Stomach smooth muscle (tissue), 2 donors: Measurements from ENCODE around the gene SEMA3F.
A peak's percentile ranks its signal among the peaks of the same experiment; 100 is the strongest.

ENCODE experiments used
- H3K27ac ChIP-seq: one replicate; pipeline ENCODE4 v1.7.0; 2013; ENCODE audit warnings: mild to moderate bottlenecking, low read length, inconsistent platforms
- H3K27me3 ChIP-seq, 2 donors: one replicate each; pipeline ENCODE4 v1.7.0; 2013; ENCODE audit warnings: low read length in 2 of 2; ENCODE audit not compliant: insufficient read depth in 2 of 2, control insufficient read depth in 1 of 2
- H3K36me3 ChIP-seq, 2 donors: one replicate each; pipeline ENCODE4 v1.7.0; 2013; ENCODE audit warnings: low read length in 2 of 2; ENCODE audit not compliant: control insufficient read depth in 2 of 2, insufficient read depth in 2 of 2
- H3K4me1 ChIP-seq: one replicate; pipeline ENCODE4 v1.7.0; 2013; ENCODE audit warnings: low read length; ENCODE audit not compliant: control insufficient read depth, insufficient read depth
- H3K4me3 ChIP-seq, 2 donors: one replicate each; pipeline ENCODE4 v1.7.0; 2013; ENCODE audit warnings: low read length in 2 of 2
- H3K9ac ChIP-seq, 2 donors: one replicate each; pipeline ENCODE4 v1.7.0; 2013; ENCODE audit warnings: low read length in 2 of 2, mild to moderate bottlenecking in 1 of 2
- H3K9me3 ChIP-seq, 2 donors: one replicate each; pipeline ENCODE4 v1.7.0; 2013; ENCODE audit warnings: low read length in 2 of 2; ENCODE audit not compliant: control insufficient read depth in 2 of 2
- donor health status: healthy.
- donor health status: Pancreatic carcinoma.

The SEMA3F gene

GRCh38 chr3:50164984-50165909 lies 10.1 kb downstream of the SEMA3F start:
- H3K4me1 ChIP-seq, result peaks cover 97% of the 10 kb centered on the region
- H3K36me3 ChIP-seq, result no peaks in the 10 kb centered on the region
- peak overlapping the region; percentile 89 for H3K27ac ChIP-seq
- no peaks in the 10 kb centered on the region for H3K27me3 ChIP-seq
- peak overlapping the region; percentile 56 to 64 for H3K9ac ChIP-seq
- H3K4me3 ChIP-seq, result peak overlapping the region in 1 of 2 donors; percentile 59
- no peaks in the 10 kb centered on the region for H3K9me3 ChIP-seq

DNA sequence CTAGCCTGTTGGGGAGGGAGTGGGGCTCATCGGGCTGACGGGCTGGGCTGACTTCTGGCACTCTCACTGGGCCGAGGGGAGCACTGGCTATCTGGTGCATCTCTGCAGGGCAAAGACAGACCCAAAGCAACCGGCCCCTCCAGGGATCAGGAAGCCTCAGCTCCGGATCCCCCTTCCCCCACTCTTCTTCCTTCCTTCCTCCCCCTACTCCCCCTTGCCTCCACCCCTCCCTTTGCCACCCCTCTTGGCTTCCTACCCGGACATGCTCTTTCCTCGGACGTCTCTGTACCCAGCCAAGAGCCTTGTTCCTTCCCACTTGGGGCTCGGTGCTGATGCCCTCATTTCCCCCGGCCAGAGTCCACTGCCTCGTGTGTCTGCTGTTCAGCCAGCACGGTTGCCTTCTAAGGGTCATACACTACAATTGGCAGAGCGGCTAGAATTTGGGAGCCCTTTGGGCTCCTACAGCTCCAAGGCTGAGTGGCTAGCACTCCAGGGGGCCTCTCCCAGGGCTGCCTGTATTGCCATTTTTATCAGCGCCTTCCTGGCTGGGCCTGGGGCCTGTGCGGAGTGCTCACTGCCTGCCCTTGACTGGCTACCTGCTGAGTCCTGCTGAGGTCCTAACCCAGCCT lies 10.9 kb downstream of the SEMA3F start:
- H3K4me1 ChIP-seq, result peaks cover 91% of the 10 kb centered on the region
- peak overlapping the region in 1 of 2 donors; percentile 59 for H3K4me3 ChIP-seq
- no peaks in the 10 kb centered on the region for H3K27me3 ChIP-seq
- H3K36me3 ChIP-seq, result no peaks in the 10 kb centered on the region
- H3K27ac ChIP-seq, result peak overlapping the region; percentile 89
- peak overlapping the region; percentile 51 to 56 for H3K9ac ChIP-seq
- H3K9me3 ChIP-seq, result no peaks in the 10 kb centered on the region

DNA sequence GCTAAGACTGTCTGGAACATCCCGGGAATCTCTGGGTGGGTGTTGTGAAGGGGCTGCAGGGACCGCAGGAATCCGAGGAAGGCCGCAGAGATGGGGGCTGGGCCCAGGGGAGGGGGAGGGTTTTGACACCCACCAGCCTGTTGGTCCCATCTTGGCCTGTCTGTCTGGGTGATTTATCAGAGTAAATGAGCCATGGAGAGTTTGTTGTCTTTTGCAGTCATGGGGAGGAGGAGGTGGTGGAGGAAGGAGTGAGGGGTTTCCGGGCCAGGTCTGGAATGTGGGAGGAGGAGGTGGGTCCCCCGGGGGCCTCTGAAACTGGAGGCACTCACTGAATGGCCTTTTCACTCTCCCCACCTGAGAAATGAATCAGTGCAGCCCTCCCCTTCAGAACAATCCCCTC lies 11.5 kb downstream of the SEMA3F start:
- Histone ChIP-seq H3K9ac (peak overlapping the region; percentile 29 to 56), H3K27me3 (no peaks in the 10 kb centered on the region), H3K9me3 (no peaks in the 10 kb centered on the region), H3K36me3 (no peaks in the 10 kb centered on the region), H3K27ac (peak overlapping the region; percentile 89), H3K4me1 (peaks cover 89% of the 10 kb centered on the region), H3K4me3 (peak overlapping the region in 1 of 2 donors; percentile 59)

DNA sequence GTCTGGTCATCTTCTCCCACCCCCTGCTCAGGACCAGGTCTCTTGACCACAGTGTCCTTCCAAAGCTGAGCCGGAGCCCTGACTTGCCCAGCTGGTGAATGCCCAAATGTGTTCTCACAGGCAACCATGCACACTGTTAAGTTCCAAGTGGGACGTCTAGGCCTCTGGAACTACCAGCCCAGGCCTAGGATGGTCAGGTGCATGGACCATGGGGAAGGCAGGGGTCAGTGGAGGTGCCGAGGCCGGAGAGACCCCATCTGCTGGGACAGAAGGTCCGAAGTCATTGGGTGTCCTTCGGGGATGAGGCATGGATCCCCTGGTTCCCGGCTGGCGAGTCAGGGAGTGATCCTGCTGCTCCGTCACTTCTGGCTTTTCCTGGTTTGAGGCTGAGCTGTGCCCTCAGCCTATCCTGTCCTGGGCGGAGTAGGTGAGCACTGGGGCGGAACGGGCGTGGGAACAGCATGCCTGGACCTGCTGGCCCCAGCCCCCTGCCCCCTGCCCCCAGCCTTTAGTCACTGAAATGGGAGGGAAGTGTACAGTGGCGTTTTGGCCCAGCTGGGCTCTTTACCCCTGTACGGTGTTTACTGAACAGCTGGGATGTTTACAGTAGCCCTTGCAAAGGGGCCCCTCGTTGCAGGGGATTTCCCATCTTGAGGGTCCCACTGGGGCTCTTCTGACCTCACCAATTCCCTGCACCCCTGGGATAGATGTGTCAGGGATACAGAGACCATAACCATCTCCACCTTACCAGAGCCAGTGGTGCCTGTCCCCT lies 12.1 kb downstream of the SEMA3F start:
- peak overlapping the region; percentile 89 for H3K27ac ChIP-seq
- H3K36me3 ChIP-seq, result no peaks in the 10 kb centered on the region
- H3K9ac ChIP-seq, result peak overlapping the region; percentile 29 to 56
- H3K9me3 ChIP-seq, result no peaks in the 10 kb centered on the region
- H3K4me1 ChIP-seq, result peaks cover 83% of the 10 kb centered on the region
- H3K27me3 ChIP-seq, result no peaks in the 10 kb centered on the region
- H3K4me3 ChIP-seq, result no peak overlapping the region

DNA sequence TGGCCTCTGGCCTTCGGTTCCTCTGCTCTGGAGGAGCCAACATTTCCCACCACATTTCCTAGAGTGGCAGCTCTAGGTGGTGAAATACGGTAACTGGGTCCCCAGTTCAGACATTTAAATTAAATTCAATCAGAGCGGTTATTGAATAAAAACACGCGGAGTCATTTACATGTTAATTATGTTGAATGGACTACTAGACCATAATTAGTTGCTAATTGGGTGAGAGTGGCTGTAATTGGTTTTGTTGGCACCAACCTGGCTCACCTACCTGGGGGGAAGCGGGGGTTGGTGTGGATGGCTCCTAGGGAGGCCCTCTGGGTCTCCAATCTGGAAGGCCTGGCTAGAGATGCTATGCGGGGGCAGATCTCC lies 12.7 kb downstream of the SEMA3F start:
- H3K27me3 ChIP-seq, result no peaks in the 10 kb centered on the region
- H3K36me3 ChIP-seq, result no peaks in the 10 kb centered on the region
- no peak overlapping the region for H3K4me3 ChIP-seq
- no peak overlapping the region for H3K9ac ChIP-seq
- no peaks in the 10 kb centered on the region for H3K9me3 ChIP-seq
- peaks cover 81% of the 10 kb centered on the region for H3K4me1 ChIP-seq
- H3K27ac ChIP-seq, result peak overlapping the region; percentile 89

- no peaks in the 10 kb centered on the region for H3K9me3 ChIP-seq
- H3K9ac ChIP-seq, result peak overlapping the region in 1 of 2 donors; percentile 42
- H3K36me3 ChIP-seq, result no peaks in the 10 kb centered on the region
- H3K4me3 ChIP-seq, result no peak overlapping the region
- H3K4me1 ChIP-seq, result peaks cover 76% of the 10 kb centered on the region
- H3K27me3 ChIP-seq, result no peaks in the 10 kb centered on the region
- H3K27ac ChIP-seq, result no peak overlapping the region
Measured at GRCh38 chr3:50168388-50168787, 13.3 kb downstream of the SEMA3F start.

- H3K9me3 ChIP-seq, result no peaks in the 10 kb centered on the region
- H3K36me3 ChIP-seq, result peaks cover 0 to 2% of the 10 kb centered on the region in 2 donors
- H3K4me3 ChIP-seq, result no peak overlapping the region
- no peaks in the 10 kb centered on the region for H3K27me3 ChIP-seq
- H3K4me1 ChIP-seq, result peaks cover 72% of the 10 kb centered on the region
- peak overlapping the region in 1 of 2 donors; percentile 42 for H3K9ac ChIP-seq
- no peak overlapping the region for H3K27ac ChIP-seq
Measured at GRCh38 chr3:50168791-50169190, 13.7 kb downstream of the SEMA3F start.

- Histone ChIP-seq H3K4me1 (peaks cover 66% of the 10 kb centered on the region), H3K36me3 (peaks cover 0 to 5% of the 10 kb centered on the region in 2 donors), H3K4me3 (no peak overlapping the region), H3K27ac (no peak overlapping the region), H3K9ac (peak overlapping the region in 1 of 2 donors; percentile 29), H3K27me3 (no peaks in the 10 kb centered on the region), H3K9me3 (no peaks in the 10 kb centered on the region)
Measured at GRCh38 chr3:50169232-50169832, 14.2 kb downstream of the SEMA3F start.

DNA sequence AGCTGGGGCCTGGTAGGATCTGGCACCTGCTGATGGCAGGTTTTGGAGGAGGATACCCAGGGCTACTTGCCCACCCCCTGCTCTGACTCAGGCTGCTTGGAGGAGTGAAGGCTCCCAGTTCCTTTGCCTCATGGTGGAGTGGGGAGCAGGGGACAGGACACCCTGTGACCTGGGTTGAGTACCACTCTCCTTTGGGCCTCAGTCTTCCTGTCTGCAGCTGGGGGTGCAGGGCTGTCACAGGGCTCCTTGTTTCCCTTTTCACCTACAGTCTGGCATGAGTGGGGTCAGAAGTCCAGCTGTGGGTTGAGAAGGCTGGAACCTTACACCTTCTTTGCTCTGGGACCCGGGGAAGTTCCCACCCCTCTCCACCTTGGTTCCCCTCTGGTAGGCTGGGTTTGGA lies 14.7 kb downstream of the SEMA3F start:
- no peaks in the 10 kb centered on the region for H3K9me3 ChIP-seq
- H3K9ac ChIP-seq, result no peak overlapping the region
- H3K36me3 ChIP-seq, result peaks cover 2 to 5% of the 10 kb centered on the region in 2 donors
- no peak overlapping the region for H3K27ac ChIP-seq
- H3K4me1 ChIP-seq, result peaks cover 61% of the 10 kb centered on the region
- H3K27me3 ChIP-seq, result no peaks in the 10 kb centered on the region
- no peak overlapping the region for H3K4me3 ChIP-seq

- H3K4me3 ChIP-seq, result no peak overlapping the region
- peaks cover 5 to 7% of the 10 kb centered on the region in 2 donors for H3K36me3 ChIP-seq
- peaks cover 53% of the 10 kb centered on the region for H3K4me1 ChIP-seq
- no peaks in the 10 kb centered on the region for H3K9me3 ChIP-seq
- peak overlapping the region in 1 of 2 donors; percentile 5 for H3K9ac ChIP-seq
- H3K27ac ChIP-seq, result no peak overlapping the region
- no peaks in the 10 kb centered on the region for H3K27me3 ChIP-seq
Measured at GRCh38 chr3:50170689-50171088, 15.6 kb downstream of the SEMA3F start.
